Measurements from ENCODE around the gene PUS1.

The PUS1 gene

GRCh38 chr12:131990066-131990979 lies 61.2 kb downstream of the PUS1 start:
- peak; percentile 59 for DNase-seq (ENCODE audit: low read depth, low spot score)

GRCh38 chr12:131990980-131991305 lies 61.9 kb downstream of the PUS1 start:
- DNase-seq (ENCODE audit: low read depth, low spot score): no peak

GRCh38 chr12:131991816-131992430 lies 62.8 kb downstream of the PUS1 start:
- no peak for DNase-seq (ENCODE audit: low read depth, low spot score)

GRCh38 chr12:131994589-131994988 lies 65.5 kb downstream of the PUS1 start:
- no peak for DNase-seq (ENCODE audit: low read depth, low spot score)
